ENCODE measurements around the gene VIPR2.

- TF ChIP-seq, protein P1, sequence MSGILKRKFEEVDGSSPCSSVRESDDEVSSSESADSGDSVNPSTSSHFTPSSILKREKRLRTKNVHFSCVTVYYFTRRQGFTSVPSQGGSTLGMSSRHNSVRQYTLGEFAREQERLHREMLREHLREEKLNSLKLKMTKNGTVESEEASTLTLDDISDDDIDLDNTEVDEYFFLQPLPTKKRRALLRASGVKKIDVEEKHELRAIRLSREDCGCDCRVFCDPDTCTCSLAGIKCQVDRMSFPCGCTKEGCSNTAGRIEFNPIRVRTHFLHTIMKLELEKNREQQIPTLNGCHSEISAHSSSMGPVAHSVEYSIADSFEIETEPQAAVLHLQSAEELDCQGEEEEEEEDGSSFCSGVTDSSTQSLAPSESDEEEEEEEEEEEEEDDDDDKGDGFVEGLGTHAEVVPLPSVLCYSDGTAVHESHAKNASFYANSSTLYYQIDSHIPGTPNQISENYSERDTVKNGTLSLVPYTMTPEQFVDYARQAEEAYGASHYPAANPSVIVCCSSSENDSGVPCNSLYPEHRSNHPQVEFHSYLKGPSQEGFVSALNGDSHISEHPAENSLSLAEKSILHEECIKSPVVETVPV (CRISPR knock-in tag; IDR thresholded peaks at IDR 0.05), result no peak
- no peak for TF ChIP-seq TSHZ2 (CRISPR knock-in tag; IDR thresholded peaks at IDR 0.05)
- no peak for TF ChIP-seq RARB (CRISPR knock-in tag; IDR thresholded peaks at IDR 0.05)
- no peak for TF ChIP-seq PATZ1 (CRISPR knock-in tag; IDR thresholded peaks at IDR 0.05; ENCODE audit: borderline replicate concordance)
- TF ChIP-seq ISL1 (CRISPR knock-in tag; IDR thresholded peaks at IDR 0.05), result no peak
- no peak for TF ChIP-seq BACH2 (CRISPR knock-in tag; IDR thresholded peaks at IDR 0.05; ENCODE audit: borderline replicate concordance)
- TF ChIP-seq, protein P2, sequence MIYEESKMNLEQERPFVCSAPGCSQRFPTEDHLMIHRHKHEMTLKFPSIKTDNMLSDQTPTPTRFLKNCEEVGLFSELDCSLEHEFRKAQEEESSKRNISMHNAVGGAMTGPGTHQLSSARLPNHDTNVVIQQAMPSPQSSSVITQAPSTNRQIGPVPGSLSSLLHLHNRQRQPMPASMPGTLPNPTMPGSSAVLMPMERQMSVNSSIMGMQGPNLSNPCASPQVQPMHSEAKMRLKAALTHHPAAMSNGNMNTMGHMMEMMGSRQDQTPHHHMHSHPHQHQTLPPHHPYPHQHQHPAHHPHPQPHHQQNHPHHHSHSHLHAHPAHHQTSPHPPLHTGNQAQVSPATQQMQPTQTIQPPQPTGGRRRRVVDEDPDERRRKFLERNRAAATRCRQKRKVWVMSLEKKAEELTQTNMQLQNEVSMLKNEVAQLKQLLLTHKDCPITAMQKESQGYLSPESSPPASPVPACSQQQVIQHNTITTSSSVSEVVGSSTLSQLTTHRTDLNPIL (CRISPR knock-in tag; IDR thresholded peaks at IDR 0.05; ENCODE audit: low read depth), result no peak
- TF ChIP-seq ZNF70 (CRISPR knock-in tag; IDR thresholded peaks at IDR 0.05), result no peak
- TF ChIP-seq OSR1 (CRISPR knock-in tag; IDR thresholded peaks at IDR 0.05), result no peak
- no peak for TF ChIP-seq ZNF8 (CRISPR knock-in tag; IDR thresholded peaks at IDR 0.05)
- TF ChIP-seq ARNTL (CRISPR knock-in tag; IDR thresholded peaks at IDR 0.05; ENCODE audit: borderline replicate concordance, low read depth), result no peak
- TF ChIP-seq, protein P3, sequence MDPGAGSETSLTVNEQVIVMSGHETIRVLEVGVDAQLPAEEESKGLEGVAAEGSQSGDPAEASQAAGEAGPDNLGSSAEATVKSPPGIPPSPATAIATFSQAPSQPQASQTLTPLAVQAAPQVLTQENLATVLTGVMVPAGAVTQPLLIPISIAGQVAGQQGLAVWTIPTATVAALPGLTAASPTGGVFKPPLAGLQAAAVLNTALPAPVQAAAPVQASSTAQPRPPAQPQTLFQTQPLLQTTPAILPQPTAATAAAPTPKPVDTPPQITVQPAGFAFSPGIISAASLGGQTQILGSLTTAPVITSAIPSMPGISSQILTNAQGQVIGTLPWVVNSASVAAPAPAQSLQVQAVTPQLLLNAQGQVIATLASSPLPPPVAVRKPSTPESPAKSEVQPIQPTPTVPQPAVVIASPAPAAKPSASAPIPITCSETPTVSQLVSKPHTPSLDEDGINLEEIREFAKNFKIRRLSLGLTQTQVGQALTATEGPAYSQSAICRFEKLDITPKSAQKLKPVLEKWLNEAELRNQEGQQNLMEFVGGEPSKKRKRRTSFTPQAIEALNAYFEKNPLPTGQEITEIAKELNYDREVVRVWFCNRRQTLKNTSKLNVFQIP (CRISPR knock-in tag; IDR thresholded peaks at IDR 0.05; ENCODE audit: borderline replicate concordance, low read depth), result no peak
- no peak for TF ChIP-seq ESRRG (CRISPR knock-in tag; IDR thresholded peaks at IDR 0.05)
- no peak for TF ChIP-seq PPARA (CRISPR knock-in tag; IDR thresholded peaks at IDR 0.05; ENCODE audit: borderline replicate concordance)
These were observed 6.6 kb upstream of the VIPR2 start for GRCh38 chr7:159151231-159151630.
